Measurements from ENCODE around the gene LYPD3.

LYPD3 gene

GRCh38 chr19:43430976-43431375, 34.4 kb downstream of the LYPD3 start:
- no peak for DNase-seq (ENCODE audit: low spot score)

GRCh38 chr19:43430142-43430710, 35.2 kb downstream of the LYPD3 start:
- no peak for DNase-seq (ENCODE audit: low spot score)

GRCh38 chr19:43429395-43429794, 36.0 kb downstream of the LYPD3 start:
- no peak for DNase-seq (ENCODE audit: low spot score)

GRCh38 chr19:43425567-43426392, 39.6 kb downstream of the LYPD3 start:
- DNase-seq (ENCODE audit: low spot score): no peak

GRCh38 chr19:43423779-43424178, 41.6 kb downstream of the LYPD3 start:
- no peak for DNase-seq (ENCODE audit: low spot score)

- no peak for DNase-seq (ENCODE audit: low spot score)
These were observed 42.7 kb downstream of the LYPD3 start for GRCh38 chr19:43422689-43423066.

- no peak for DNase-seq (ENCODE audit: low spot score)
These were observed 43.3 kb downstream of the LYPD3 start for GRCh38 chr19:43422000-43422688.

- DNase-seq (ENCODE audit: low spot score): no peak
These were observed 44.5 kb downstream of the LYPD3 start for GRCh38 chr19:43420954-43421353.

- no peak for DNase-seq (ENCODE audit: low spot score)
These were observed 48.3 kb downstream of the LYPD3 start for GRCh38 chr19:43416951-43417623.

GRCh38 chr19:43414554-43414953, 50.9 kb downstream of the LYPD3 start, which contains the start of gene TEX101:
TSS of gene TEX101 (plus strand) at chr19:43414890. CDS start at chr19:43415920, 1,030 bp downstream.
- no peak for DNase-seq (ENCODE audit: low spot score)

- DNase-seq (ENCODE audit: low spot score): no peak
These were observed 53.0 kb downstream of the LYPD3 start for GRCh38 chr19:43412441-43412840.

All from putamen (tissue), 1 donor.